HG02943 (cell line): ENCODE results near the gene PPP1CA.

Experiments
- ATAC-seq: cut with Tn5 transposase; IDR thresholded peaks from one replicate; pipeline ENCODE4 v1.9.1; 2021; ENCODE audit warnings: mild to moderate bottlenecking, low read depth, moderate library complexity; ENCODE audit not compliant: unreplicated experiment

Gene PPP1CA

DNA sequence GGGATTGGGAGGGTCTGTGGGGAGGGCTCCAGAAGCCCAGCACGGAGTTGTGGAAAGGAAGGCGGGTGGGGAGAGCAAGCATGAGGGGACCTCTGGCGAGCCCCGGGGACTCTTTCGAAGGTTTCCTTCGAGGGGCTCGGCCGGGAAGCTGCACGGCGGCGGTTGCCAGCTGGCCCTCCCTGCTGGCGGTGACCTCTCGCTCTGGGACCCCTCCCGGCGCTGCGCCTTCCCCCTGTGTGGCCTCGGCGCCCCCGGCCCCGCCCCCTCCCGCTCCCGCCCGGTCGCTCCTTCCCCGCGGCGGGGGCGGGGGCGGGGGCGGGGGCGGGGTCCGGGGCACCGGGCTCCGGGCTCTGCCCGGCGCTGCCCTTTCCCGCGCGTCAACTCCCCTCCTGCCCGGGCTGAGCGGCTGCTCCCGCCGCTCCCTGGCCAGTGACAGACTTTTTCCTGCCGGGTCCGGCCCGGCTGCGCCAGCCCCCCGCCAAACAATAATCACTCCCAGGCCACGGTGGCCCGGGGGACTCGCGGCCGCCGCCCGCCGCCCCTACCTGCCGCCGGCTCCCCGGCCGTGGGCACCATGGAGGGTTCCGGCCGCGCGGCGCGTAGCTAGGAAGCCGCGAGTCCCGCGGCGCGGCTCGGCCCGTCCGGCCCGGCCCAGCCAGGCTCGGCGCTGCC, 29.2 kb downstream of the PPP1CA start:
- ATAC-seq: no peak

DNA sequence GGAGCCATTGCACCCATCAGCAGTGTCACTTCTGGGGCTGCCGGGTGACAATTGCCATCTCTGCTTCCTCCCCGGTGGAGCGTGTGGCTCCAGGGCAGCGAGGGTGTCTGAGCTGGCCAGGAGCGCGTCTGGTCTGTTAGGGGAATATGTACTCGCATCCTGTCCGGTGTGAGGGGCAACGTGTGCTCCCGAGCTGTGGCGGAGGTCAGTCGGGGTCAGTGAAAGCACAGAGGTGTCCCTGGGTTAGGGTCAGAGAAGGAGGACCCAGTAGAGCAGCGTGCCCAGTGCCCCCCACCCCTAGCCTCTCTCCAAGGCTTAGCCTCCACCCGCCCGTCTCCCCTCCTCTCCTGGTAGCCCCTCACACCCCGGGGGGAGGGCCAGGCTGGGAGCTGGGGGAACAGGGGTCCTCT, 29.7 kb downstream of the PPP1CA start:
- no peak for ATAC-seq

DNA sequence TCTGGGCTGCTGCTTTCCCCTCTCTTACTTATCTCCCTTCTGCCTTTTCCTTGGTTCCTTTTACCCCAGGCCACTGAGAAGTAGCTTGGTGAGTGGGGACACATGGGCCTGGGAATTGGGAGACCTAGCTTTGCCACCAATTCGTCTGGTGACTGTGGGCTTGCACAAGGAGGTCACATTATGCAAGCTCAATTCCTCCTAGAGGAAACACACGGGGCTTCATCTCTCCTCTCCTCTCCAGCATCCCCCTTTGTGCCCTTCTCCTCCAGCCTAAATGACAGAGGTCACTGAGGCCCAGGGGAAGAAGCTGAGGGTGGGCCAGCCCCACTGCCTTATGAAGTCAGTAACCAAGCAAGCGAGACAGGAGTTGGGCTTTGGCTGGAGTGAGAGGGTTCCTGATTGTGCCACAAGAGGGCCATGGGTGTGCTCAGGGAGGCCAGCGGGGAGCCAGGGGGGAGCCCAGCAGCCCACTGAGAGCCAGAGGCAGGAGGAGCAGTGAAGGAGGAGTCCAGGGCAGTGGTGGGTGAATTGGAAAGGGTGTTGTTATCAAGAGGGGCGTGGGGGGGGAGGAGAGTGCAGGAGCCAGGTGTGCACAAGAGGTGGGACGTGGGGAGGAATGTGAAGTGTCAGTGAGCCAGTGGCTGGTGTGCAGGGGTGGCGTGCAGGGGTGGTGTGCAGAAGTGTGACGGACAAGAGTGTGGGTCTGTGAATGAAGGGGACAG, 30.3 kb downstream of the PPP1CA start:
- no peak for ATAC-seq

DNA sequence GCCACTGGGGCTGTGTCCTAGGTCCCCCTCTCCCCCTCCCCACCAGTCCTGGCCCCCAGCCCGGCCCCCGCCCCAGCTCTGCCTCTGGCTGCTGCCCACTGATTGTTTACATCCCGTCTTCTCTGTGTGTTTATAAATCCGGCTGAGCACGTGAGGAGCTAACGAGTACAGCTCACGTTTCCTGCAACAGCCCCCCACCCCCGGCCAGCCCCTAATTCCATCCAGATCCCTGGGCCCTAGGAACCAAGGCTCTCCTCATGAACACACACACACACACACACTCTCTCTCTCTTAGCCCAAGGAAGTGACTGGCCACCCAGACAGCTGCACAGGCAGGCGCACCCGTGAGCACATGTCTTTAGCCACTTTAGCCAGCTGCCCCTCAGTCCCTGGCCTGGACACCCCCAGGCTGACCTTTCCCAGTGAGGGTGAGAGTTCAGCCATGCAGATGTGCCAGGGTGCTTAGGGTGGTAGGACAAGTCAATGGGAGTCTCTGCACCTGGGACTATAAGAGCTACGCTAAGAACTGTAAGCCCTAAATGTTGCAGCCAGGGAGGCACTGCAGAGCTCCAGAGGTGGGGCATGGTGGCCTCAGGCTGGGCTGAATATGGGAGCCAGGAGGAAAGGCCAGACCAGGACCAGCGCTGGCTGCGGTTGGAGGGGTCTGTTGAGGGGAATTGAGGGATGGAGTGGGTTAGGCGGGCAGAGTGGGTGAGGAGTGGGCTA, 31.1 kb downstream of the PPP1CA start:
- no peak for ATAC-seq

DNA sequence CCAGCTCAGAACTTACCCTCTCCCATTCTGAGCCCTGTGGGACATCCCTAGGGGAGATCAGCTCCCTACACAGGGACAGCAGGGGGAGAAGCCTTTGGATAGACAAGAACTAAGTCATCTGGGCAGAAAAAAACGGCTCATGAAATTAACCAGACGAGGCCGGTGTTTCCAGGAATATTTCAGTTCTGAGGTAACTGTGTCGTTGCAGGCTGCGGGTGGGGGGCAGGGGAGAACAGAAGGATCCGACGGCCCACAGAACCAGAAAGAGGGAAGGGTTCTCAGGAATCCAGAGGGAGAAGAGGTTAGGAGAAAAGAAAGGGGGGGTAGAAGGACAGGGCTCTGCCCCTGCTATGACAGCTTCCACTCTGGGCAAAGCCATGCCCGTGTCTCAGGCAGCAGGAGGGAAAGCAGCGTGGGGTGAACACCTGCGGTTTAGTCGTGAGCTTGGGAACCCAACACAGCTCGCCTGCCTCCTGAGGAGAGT, 31.8 kb downstream of the PPP1CA start:
- no peak for ATAC-seq

DNA sequence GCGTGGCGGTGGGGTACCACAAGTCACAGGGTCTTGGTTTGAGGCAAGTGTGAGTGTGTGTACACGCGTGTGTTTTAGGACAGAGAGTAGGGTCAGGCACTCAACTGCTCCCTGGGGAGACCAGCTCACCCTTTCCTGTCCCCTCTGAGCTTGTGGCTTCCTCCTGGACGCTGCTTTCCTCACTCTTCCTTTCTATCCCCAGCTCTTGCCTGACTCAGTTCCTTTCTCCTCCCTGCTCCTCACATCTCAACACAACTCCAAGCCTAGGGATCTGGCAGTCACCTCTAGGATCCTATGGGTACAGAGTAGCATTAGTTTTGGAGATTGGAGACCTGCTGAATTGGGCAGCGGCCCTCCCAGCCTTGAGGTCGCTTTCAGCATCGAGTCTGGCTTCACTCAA, 32.4 kb downstream of the PPP1CA start:
- no peak for ATAC-seq

DNA sequence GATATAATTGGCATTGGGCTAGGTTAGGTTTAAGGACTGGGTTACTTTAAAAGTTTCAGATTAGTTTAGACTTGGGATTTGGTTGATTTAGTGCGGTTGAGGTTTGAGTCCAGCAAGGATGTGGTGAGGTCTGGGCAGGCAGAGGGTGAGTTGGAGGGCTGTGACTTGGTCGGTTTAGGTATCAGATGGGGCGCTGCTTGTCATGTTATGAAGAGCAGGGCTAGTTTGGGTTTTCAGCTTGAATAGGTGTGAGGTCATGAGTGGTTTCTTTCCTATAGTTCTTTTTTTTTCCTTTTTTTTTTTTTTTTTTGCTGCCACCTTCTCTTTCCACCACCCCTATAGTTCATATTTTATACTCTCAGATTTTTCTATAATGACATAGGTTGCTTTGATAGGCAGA, 33.0 kb downstream of the PPP1CA start:
- no peak for ATAC-seq

DNA sequence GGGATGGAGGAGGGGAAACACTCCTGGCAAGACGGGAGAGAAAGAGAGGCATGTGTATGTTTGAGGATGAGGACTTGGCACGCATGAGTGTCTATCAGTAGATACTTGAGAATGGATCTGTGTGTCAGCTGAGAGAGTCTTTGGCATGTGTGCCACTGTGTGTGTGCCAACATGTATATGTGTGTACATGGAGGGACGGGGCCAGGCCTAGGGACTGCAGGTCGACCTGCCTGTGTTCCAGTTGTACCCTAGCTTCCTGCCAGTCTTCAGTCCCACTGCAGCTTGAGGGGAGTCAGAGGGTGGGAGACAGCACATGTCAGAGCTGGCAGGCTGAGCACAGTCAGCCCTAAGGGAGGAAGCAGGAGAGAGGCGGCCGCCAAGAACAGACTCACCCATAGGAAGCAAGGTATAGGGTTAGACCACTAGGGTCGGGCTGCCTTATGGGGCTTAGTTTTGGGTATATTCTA, 33.9 kb downstream of the PPP1CA start:
- ATAC-seq: no peak

DNA sequence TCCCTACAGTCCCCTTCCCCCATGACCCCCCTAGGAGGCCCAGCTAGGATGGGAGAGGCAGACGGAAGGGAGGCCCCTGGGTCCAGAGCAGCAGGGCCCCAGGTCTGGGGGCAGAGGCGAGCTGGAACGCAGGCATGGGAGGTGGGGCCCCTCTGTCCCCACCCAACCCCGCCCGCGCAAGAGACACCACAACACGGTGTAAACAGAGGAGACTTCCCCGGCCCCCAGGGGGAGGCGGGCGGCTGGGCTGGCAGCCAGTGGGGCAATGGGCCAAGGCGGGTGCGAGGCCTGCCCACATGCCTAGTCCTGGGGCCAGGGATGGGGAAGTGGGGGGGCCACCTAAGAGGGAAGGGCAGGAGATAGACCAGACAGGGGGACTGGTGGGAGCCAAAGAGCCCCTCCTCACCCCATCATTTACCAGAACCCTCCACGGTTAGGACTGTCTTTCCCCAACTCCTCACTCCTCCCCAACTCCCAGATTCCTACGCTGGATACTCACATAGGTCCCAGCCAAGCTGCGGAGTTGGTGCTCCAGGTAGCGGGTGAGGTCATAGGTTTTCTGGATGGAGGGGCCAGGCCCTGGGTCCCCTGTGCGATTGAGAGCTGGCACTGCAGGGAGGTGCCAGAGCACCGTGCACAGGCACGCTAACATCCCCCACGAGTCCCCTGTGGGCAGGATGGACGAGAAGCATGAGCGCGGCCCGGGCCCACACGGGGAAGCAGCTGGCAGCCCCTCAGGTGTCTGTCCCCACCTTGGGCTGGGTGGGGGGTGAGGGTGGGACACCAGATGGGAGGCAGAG, 34.5 kb downstream of the PPP1CA start:
- ATAC-seq: no peak

DNA sequence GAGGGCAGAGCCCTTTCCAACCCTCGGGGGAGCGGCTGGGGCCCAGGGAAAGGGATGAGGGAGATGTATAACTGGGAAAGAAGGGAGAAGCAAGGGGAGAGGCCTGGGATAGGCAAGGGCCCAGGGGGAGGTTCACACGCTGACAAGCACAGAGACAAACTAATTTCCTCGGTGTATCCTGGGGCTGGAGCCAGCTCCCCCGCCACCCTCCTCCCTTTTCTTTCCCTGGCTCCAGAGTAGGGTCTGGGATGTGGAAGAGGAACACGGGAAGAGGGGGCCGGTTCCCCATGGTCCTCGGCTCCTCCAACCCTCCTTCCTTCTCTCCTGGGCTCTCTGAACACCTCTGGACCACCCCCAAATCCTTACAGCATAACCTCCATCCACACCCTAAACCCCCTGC, 35.1 kb downstream of the PPP1CA start:
- no peak for ATAC-seq

DNA sequence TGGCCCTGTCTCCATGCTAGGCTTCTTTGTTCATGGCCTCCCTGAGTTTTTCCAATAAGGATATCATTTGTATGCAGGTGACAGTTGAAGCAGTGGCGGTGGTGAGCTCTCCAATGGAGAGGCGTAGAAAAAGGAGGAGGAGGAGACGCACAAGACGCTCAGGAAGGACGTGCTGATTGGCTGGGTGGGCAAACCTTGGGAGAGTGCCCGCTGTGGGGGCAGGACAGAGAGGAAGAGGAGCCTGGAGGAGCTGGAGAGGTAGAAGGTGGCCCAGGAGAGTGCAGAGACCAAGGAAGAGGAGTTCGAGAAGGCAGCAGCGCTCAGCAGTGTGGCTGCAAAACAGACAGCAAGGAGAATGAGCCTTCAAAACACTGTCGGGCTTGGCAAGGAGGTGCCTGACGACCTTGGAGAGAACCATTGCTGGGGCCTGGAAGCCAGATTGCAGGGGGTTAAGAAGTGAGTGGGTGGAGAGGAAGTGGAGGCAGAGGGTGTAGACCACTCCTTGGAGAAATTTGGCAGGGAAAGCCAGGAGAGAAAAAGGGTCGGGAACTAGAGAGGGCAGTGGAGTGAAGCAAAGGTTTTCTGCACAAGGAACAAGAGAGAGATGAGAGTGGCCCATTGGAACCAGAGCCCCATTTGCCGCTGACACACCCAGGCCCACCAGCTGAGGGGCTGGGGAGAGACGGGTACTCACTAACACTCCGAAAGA, 35.8 kb downstream of the PPP1CA start:
- ATAC-seq: no peak

DNA sequence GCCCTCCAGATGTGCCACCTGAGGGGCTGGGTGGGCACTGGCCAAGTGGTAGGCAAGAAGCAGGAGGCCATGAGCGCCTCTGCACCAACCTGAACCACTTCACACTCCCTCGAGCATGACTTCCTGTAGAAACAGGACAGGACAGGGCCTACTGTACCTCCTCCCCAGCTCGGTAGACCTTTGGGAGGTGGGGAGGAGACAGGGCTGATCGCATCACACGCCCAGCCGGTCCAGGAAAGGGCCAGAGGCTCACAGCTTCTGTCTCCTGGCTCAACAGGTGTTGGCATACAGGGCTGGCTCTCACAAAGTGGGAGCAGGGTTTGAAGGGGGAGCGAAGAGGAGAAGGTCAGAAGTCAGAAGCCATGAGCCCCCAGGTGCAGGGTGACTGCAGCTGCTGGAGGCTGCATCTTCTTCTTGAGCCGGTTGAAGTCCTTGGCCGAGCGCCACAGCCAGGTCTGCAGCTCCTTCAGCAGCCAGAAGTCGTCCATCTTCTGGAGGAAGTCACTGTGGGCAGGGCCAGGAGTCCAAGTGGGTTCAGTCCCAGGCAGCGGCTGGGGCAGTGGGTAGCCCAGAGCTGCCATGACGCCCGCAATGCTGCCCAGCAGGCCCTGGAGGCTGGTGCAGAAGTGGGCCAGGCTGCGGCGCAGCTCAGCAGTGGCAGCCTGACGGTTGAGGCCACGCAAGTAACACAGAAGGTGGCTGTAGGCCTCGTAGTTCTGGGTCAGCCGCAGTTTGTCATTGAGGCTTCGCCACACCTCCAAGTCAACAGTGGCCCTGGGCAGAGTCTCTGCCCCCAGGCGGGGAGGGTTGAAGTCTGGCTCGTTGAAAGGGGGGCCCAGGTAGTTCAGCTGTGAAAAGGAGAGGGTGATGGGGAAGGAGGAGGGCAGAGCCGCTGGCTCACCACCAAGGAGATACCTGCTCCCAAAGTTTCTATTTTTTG, 36.6 kb downstream of the PPP1CA start:
- no peak for ATAC-seq

DNA sequence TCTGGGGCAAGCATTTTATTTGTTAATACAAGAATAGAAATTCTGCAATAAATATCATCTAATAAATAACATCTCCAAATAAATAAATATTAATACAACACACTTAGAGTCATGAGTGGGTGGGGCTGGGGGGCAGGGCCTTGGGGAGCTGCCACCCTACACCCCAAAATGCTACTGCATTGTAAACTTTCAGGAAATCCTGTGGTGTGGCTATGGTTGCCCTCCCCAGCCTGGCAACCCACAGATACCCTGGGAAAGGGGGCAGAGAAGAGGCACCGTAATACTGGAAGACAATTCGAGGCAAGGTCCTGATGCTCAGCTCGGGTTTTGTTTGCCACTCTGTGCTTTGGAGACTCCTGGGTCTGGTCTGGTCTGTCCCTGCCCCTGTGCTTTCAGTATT, 37.5 kb downstream of the PPP1CA start:
- ATAC-seq: no peak

DNA sequence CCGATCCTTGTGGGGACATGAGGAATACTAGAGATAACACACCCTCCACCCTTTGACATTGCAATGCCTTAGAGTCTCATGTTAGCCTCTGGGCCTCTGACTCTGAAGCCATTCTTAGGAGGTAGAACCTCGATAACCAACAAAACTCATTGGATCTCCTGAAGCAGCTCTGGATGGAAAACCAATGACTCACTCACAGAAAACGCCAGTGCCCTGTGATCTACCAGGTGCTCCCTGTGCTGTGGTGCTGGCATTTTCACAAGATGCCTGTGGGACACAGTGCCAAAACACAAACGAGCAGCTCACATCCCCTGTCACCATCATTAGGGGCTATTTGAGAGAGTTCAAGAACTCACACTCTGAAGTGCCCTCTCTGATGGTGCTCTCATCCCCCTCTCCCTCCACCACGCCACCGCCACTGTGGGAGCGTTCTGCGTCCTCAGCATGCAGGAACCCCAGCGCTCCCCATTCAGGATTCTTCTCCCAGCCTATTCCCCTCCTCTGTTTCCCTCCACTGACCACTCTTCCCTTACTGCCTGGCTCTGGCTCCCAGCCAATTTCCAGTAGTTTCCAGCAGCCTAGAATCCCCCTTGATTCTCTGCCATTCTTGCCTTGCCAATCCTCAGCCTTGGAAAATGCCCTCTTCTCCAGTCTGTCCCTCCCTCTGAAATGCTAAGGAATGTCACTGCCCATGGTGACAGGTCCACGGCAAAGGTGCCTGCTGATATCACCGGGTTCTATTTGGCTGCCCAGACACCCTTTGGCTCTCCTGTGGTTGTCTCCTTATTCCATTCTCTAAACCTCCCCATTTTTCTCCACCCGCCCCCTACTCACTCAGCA, 43.6 kb downstream of the PPP1CA start:
- no peak for ATAC-seq

DNA sequence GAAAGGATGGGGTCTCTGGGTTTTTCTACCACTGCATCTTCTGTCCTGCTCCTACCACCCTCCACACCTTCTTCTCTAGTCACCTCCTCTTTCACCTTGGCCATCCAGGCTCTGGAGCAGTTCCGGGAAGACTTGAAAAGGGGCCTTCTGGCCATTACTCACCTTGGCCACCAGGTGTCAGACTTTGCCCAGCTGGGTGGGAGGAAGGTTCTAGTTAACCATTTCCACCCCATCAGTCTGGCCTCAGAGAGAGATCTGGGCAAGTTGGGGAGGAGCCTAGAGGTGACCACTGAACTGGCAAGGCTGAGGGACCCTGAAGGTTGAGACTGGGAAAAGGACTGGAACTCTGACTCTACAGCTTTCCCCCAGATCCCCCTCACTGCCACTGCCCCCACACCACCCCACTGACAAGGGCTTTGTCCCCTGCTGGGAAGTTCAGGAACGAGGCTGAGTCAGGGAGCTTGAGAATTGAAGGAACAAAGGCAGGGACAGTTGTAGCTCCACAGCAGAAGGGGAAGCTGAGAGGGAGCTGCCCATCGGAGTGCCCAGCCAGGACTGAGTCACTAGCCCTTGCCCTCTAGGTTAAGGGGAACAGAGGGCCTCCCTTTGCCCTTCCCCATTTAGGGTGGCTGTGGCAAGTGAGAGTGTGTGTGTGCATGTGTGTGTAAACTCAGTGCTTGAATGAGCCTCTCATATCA, 44.6 kb downstream of the PPP1CA start:
- ATAC-seq: no peak

DNA sequence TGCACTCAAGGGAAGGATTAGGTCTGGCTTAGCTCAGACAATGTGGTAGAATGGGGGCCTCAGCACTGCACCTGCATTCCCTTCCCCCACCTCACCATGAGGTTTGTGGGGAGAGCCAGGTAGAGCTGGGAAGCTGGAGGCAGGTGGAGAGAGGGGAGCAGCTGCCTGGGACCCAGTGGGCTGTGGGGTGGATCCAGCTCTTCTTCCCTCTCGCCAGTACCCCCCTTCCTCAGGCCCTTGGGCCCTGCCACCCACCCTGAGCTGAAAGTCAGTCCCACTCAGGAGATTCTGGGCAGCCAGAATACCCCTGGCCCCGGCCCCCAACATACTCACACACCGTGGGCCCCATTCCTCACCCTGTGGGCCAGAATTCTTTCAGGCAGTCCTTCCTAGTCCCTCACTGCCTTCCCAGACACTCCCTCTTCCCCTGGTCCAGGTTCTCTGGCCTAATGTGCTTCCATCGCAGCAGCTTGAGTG, 45.2 kb downstream of the PPP1CA start:
- no peak for ATAC-seq

DNA sequence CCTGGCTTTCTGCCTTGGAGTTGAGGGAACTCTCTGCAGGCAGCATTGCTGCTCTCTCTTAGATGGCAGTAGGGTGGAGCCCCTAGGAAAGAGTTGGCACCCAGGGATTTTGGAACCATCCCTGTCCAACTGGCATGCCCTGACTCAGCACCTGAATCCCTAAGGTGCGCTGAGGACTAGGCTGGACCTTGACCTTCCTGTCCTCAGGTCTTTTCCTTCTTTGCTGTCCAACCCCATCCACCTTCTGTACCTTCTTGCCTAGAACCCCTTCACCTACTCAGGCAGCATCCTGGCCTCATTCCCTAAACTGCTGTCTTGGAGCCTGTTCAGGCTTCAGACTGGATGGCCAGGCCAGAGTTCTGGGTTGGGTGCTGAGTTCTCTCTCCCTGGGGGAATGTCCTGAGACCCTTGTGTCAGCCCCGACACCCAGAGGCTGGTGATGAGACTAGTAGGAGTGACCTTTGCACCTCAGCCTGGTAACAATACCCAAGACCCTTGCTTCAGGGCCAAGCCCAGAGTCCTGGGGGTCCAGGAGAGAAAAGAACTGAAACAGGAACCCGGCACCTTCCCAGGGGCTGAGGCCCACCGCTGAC, 45.8 kb downstream of the PPP1CA start:
- no peak for ATAC-seq
